GM12892 (cell line): ENCODE results near the gene WWC1.

Experiments
- POLR2A ChIP-seq: IDR thresholded peaks from 2 replicates; pipeline ENCODE4 v1.6.1; 2011; ENCODE audit warnings: low read depth, low read length, control low read depth
- POLR2AphosphoS5 ChIP-seq: IDR thresholded peaks from 2 replicates; pipeline ENCODE4 v1.6.1; 2011; ENCODE audit warnings: low read depth, low read length, control low read depth

- no peak for TF ChIP-seq POLR2A
- no peak for TF ChIP-seq POLR2AphosphoS5
Observed at GRCh38 chr5:168286386-168286785, 5.1 kb upstream of the WWC1 start.
